Thymus (tissue), 11 donors: ENCODE measurements around the gene MYO7B. TPM values are rescaled to one million over a fixed set of nuclear protein-coding genes. Genes with fewer than 3 reads are reported as not detected.

Experiments used
- DNase-seq, 9 donors: peaks; one replicate each; pipeline ENCODE4 v3.0.0-alpha.2; 2013; ENCODE audit warnings: low spot score in 9 of 9, low read depth in 6 of 9, missing footprints in 1 of 9
- H3K27ac ChIP-seq, 2 donors: one replicate each; pipeline ENCODE4 v1.5.1; 2013; ENCODE audit warnings: control low read depth in 1 of 2, low read depth in 1 of 2, low read length in 1 of 2, mild to moderate bottlenecking in 1 of 2, moderate library complexity in 1 of 2
- H3K27me3 ChIP-seq, 2 donors: one replicate each; pipeline ENCODE4 v1.5.1; 2013; ENCODE audit warnings: low read length in 1 of 2; ENCODE audit not compliant: control insufficient read depth in 2 of 2, insufficient read depth in 1 of 2
- H3K36me3 ChIP-seq, 2 donors: one replicate each; pipeline ENCODE4 v1.5.1; 2013; ENCODE audit warnings: low read length in 1 of 2, mild to moderate bottlenecking in 1 of 2, moderate library complexity in 1 of 2; ENCODE audit not compliant: control insufficient read depth in 2 of 2, insufficient read depth in 2 of 2
- H3K4me1 ChIP-seq, 2 donors: one replicate each; pipeline ENCODE4 v1.5.1; 2013; ENCODE audit warnings: low read length in 2 of 2; ENCODE audit not compliant: control insufficient read depth in 2 of 2, insufficient read depth in 2 of 2
- H3K4me3 ChIP-seq, 2 donors: one replicate each; pipeline ENCODE4 v1.5.1; 2013; ENCODE audit warnings: low read length in 2 of 2, control low read depth in 1 of 2, mild to moderate bottlenecking in 1 of 2
- H3K9me3 ChIP-seq, 2 donors: one replicate each; pipeline ENCODE4 v1.5.1; 2013; ENCODE audit warnings: low read length in 1 of 2, mild to moderate bottlenecking in 1 of 2; ENCODE audit not compliant: control insufficient read depth in 2 of 2, insufficient read depth in 1 of 2
- WGBS: extraction: QIAGEN DNeasy Blood & Tissue Kit; methylation state at CpG from one replicate; pipeline ENCODE4 v1.1.7; 2013; 5-methylcytosine and 5-hydroxymethylcytosine counted together
- polyA plus RNA-seq: library from polyadenylated mRNA; stranded (reverse); fragments of 200-250 nt; gene quantifications from one replicate; pipeline ENCODE4 v1.2.3, GENCODE V29; 2013
- total RNA-seq: library from RNA; stranded (reverse); fragments of 120-200 nt; gene quantifications from one replicate; pipeline ENCODE4 v1.2.4, GENCODE V29; 2013
- donor health status: healthy.

Gene MYO7B
- total and polyA plus RNA-seq, 2 donors = 4.4 to 5.2 TPM

- H3K27me3 ChIP-seq = no peaks in the 10 kb centered on the region
- H3K9me3 ChIP-seq = no peaks in the 10 kb centered on the region
- H3K4me3 ChIP-seq = no peak overlapping the region
- peak in 2 of 9 donors; percentile 47 to 72 for DNase-seq
- H3K27ac ChIP-seq = peak overlapping the region in 1 of 2 donors; percentile 38
- peaks cover 23 to 82% of the 10 kb centered on the region in 2 donors for H3K4me1 ChIP-seq
- WGBS = 61% methylated on average over 25 of the region's 25 CpGs
- H3K36me3 ChIP-seq = no peaks in the 10 kb centered on the region
These were observed 97.4 kb downstream of the MYO7B start for GRCh38 chr2:127632592-127633489.

- H3K36me3 ChIP-seq = peaks cover 0 to 3% of the 10 kb centered on the region in 2 donors
- no peak overlapping the region for H3K4me3 ChIP-seq
- H3K27me3 ChIP-seq = no peaks in the 10 kb centered on the region
- DNase-seq = no peak
- 92% methylated on average over 9 of the region's 9 CpGs for WGBS
- H3K27ac ChIP-seq = peak overlapping the region in 1 of 2 donors; percentile 38
- H3K4me1 ChIP-seq = peaks cover 28 to 88% of the 10 kb centered on the region in 2 donors
- H3K9me3 ChIP-seq = no peaks in the 10 kb centered on the region
These were observed 98.1 kb downstream of the MYO7B start for GRCh38 chr2:127633556-127634065.

- H3K27me3 ChIP-seq = no peaks in the 10 kb centered on the region
- DNase-seq = peak in 1 of 9 donors; percentile 25
- no peak overlapping the region for H3K27ac ChIP-seq
- peaks cover 0 to 9% of the 10 kb centered on the region in 2 donors for H3K36me3 ChIP-seq
- no peaks in the 10 kb centered on the region for H3K9me3 ChIP-seq
- peaks cover 31 to 90% of the 10 kb centered on the region in 2 donors for H3K4me1 ChIP-seq
- WGBS = 90% methylated on average over 16 of the region's 16 CpGs
- H3K4me3 ChIP-seq = no peak overlapping the region
These were observed 98.7 kb downstream of the MYO7B start for GRCh38 chr2:127634066-127634617.

- 94% methylated on average over 17 of the region's 17 CpGs for WGBS
- no peaks in the 10 kb centered on the region for H3K27me3 ChIP-seq
- H3K27ac ChIP-seq = no peak overlapping the region
- H3K4me3 ChIP-seq = no peak overlapping the region
- peaks cover 0 to 9% of the 10 kb centered on the region in 2 donors for H3K36me3 ChIP-seq
- H3K4me1 ChIP-seq = peaks cover 37 to 92% of the 10 kb centered on the region in 2 donors
- peaks cover 0 to 4% of the 10 kb centered on the region in 2 donors for H3K9me3 ChIP-seq
- no peak for DNase-seq
These were observed 99.3 kb downstream of the MYO7B start for GRCh38 chr2:127634626-127635379.

DNA sequence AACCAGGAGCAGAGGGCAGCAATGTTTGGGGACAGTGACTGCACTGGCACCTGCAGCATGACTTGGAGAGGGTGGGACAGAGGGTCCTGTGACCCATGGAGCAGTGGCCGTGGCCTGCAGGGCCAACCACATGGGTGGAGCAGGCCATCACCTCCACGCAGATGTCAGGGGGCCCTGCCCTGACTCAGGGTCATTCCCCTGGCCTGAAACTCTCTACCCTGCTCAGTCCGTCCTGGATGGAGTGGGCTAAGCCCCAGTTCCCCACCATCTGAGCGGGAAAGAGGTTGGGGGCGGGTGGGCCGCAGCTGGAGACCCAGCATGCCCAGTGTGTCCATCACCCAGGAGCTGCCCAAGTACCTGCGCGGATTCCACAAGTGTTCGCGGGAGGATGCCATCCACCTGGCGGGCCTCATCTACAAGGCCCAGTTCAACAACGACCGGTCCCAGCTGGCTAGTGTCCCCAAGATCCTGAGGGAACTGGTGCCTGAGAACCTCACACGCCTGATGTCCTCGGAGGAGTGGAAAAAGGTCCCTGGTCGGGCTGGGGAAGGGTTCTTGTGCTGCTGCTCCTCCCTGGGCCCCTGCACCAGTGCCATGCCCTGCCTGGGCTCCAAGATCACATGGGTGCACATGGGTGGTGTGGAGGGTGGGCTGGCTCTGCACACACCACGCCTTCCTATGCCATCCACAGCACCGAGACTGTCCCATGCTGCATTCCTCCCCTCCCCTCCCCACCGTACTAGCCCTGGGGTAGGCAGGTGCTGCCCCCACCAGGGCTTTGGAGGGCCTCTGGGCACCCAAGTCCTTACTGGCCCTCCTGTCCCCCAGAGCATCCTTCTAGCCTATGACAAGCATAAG is 100.1 kb downstream of the MYO7B start:
- H3K36me3 ChIP-seq = peaks cover 0 to 9% of the 10 kb centered on the region in 2 donors
- H3K27me3 ChIP-seq = no peaks in the 10 kb centered on the region
- H3K4me3 ChIP-seq = no peak overlapping the region
- H3K4me1 ChIP-seq = peaks cover 44 to 96% of the 10 kb centered on the region in 2 donors
- 97% methylated on average over 19 of the region's 19 CpGs for WGBS
- H3K9me3 ChIP-seq = peaks cover 0 to 10% of the 10 kb centered on the region in 2 donors
- DNase-seq = no peak
- H3K27ac ChIP-seq = no peak overlapping the region

DNA sequence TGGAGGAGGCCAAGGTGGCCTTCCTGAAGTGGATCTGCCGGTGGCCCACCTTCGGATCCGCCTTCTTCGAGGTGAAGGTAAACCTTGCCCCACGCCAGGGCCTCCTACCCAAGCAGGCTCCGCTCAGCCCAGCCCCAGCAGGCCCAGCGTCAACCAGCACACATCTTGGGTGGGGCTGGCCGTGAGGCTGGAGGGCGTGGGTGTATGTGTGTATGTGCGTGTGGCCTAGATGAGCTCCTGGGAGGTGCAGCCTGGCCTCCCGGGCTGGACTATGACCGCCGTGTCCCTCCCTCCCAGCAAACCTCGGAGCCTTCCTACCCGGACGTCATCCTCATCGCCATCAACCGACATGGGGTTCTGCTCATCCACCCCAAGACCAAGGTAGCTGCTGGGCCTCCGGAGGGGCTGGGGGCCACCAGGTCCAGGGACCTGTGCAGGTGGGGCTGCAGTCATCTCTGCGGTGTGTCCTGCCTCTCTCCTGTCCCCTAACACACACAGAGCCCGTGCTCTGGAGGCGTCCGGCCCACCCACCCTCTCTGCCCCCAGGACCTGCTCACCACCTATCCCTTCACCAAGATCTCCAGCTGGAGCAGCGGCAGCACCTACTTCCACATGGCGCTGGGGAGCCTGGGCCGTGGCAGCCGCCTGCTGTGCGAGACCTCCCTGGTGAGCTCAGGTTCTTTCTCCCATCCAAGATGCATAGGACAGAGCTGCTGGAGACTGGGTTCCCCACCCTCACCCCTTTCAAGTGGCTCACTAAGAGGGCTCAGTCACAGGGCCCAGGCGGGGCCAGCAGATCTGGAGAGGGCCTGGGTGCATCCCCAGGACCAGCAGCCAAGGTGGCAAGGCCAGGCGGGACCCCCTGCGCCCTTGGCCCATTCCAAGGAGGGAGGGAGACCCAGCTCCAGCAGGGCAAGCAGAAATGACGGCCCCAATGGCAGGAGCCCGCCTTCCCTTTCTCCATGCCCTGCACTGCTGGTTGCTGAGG is 101.1 kb downstream of the MYO7B start:
- DNase-seq = no peak
- 96% methylated on average over 33 of the region's 33 CpGs for WGBS
- peaks cover 0 to 13% of the 10 kb centered on the region in 2 donors for H3K9me3 ChIP-seq
- no peak overlapping the region for H3K4me3 ChIP-seq
- H3K27me3 ChIP-seq = no peaks in the 10 kb centered on the region
- H3K4me1 ChIP-seq = peaks cover 54 to 98% of the 10 kb centered on the region in 2 donors
- no peak overlapping the region for H3K27ac ChIP-seq
- H3K36me3 ChIP-seq = peaks cover 0 to 9% of the 10 kb centered on the region in 2 donors

- Histone ChIP-seq H3K36me3 (peaks cover 0 to 9% of the 10 kb centered on the region in 2 donors), H3K4me3 (no peak overlapping the region), H3K4me1 (peaks cover 58 to 98% of the 10 kb centered on the region in 2 donors), H3K9me3 (peaks cover 0 to 16% of the 10 kb centered on the region in 2 donors), H3K27ac (peak overlapping the region; percentile 33 to 58), H3K27me3 (no peaks in the 10 kb centered on the region)
- DNase-seq = no peak
- 83% methylated on average over 13 of the region's 13 CpGs for WGBS
These were observed 101.8 kb downstream of the MYO7B start for GRCh38 chr2:127637236-127637630.
